Tibial nerve (tissue), 4 donors: Measurements from ENCODE around the gene PEX26.

Experiments
- CTCF ChIP-seq, 5 experiments: fragments of 200-600 bp in 3 of 5; fragments of 450-650 bp in 2 of 5; sonication (generic) in 3 of 5; IDR thresholded peaks; one replicate each; pipeline ENCODE4 v1.5.1; 2016 to 2019; ENCODE audit warnings: antibody characterized with exemption in 5 of 5, mild to moderate bottlenecking in 3 of 5, moderate library complexity in 2 of 5
- EP300 ChIP-seq, 2 donors: sonication (generic); formaldehyde crosslinking; IDR thresholded peaks; one replicate each; pipeline ENCODE4 v1.6.1; 2017; ENCODE audit warnings: antibody characterized with exemption in 2 of 2, mild to moderate bottlenecking in 1 of 2
- POLR2A ChIP-seq, 2 donors: fragments of 450-650 bp; IDR thresholded peaks; one replicate each; pipeline ENCODE4 v1.6.1; 2017; ENCODE audit warnings: antibody characterized with exemption in 2 of 2, mild to moderate bottlenecking in 2 of 2, moderate library complexity in 2 of 2

- TF ChIP-seq CTCF (IDR thresholded peaks at IDR 0.05), result no peak
- no peak for TF ChIP-seq POLR2A (IDR thresholded peaks at IDR 0.05)
- TF ChIP-seq EP300 (IDR thresholded peaks at IDR 0.05), result peak in 1 of 2 donors; percentile 43
Measured at GRCh38 chr22:18042685-18043084, 35.1 kb upstream of the PEX26 start.
